K562 (cell line): ENCODE measurements around the gene SH2D7. TPM values are rescaled to one million over a fixed set of nuclear protein-coding genes. Genes with fewer than 3 reads are reported as not detected.

Experiments
- ATF1 ChIP-seq, 2 experiments: fragments of 450-650 bp in 1 of 2; IDR thresholded peaks; 2 replicates each; pipeline ENCODE4 v1.6.1; 2016; ENCODE audit warnings: missing compliant biosample characterization in 1 of 2, missing genetic modification characterization in 1 of 2
- ETV6 ChIP-seq, 3 experiments: fragments of 150-350 bp in 1 of 3; sonication (generic) in 1 of 3; formaldehyde crosslinking in 1 of 3; IDR thresholded peaks; 2 replicates each; pipeline versions ENCODE4 v1.6.1 to v1.8.0; 2014 to 2022; ENCODE audit warnings: borderline replicate concordance in 2 of 3, low read depth in 2 of 3, antibody characterized with exemption in 1 of 3, low read length in 1 of 3, mild to moderate bottlenecking in 1 of 3, missing genetic modification reagents in 1 of 3
- GABPB1 ChIP-seq: sonication (generic); formaldehyde crosslinking; IDR thresholded peaks from 2 replicates; pipeline ENCODE4 v1.8.0; 2022; ENCODE audit warnings: mild to moderate bottlenecking, missing genetic modification reagents
- GTF2A2 ChIP-seq: IDR thresholded peaks from 2 replicates; pipeline ENCODE4 v1.6.1; 2016; ENCODE audit warnings: mild to moderate bottlenecking, missing genetic modification characterization, missing compliant biosample characterization
- KDM5B ChIP-seq: fragments of 200-600 bp; sonication (generic); IDR thresholded peaks from 2 replicates; pipeline ENCODE4 v1.6.1; 2012; ENCODE audit warnings: low read depth, mild to moderate bottlenecking, moderate library complexity, low read length, control low read depth, inconsistent platforms; ENCODE audit not compliant: insufficient replicate concordance
- KLF13 ChIP-seq: fragments of 450-650 bp; IDR thresholded peaks from 2 replicates; pipeline ENCODE4 v1.6.1; 2016; ENCODE audit warnings: missing genetic modification characterization, low read depth, mild to moderate bottlenecking, missing compliant biosample characterization, moderate library complexity, borderline replicate concordance
- MAZ ChIP-seq, 2 experiments: fragments of 450-650 bp in 1 of 2; sonication (generic) in 1 of 2; formaldehyde crosslinking; IDR thresholded peaks in 1 of 2; conservative IDR thresholded peaks in 1 of 2; 2 replicates each; pipeline versions ENCODE4 v1.4.0 to v1.5.0; 2020; ENCODE audit warnings: mild to moderate bottlenecking in 1 of 2, missing genetic modification reagents in 1 of 2
- RBM34 ChIP-seq: fragments of 200-400 bp; formaldehyde crosslinking; IDR thresholded peaks from 2 replicates; pipeline ENCODE4 v1.6.1; 2018; ENCODE audit warnings: low read length, borderline replicate concordance; ENCODE audit not compliant: insufficient read depth
- SP2 ChIP-seq: IDR thresholded peaks from 2 replicates; pipeline ENCODE4 v1.6.1; 2011; ENCODE audit warnings: mild to moderate bottlenecking, low read depth, low read length, moderate library complexity; ENCODE audit not compliant: poor library complexity, severe bottlenecking; ENCODE audit errors: extremely low read depth
- SRF ChIP-seq, 2 experiments: fragments of 250-450, 450-650 bp in 1 of 2; sonication (Bioruptor Pico) in 1 of 2; sonication (generic) in 1 of 2; formaldehyde crosslinking; IDR thresholded peaks; 2 replicates each; pipeline versions ENCODE4 v1.5.0 to v1.5.1; 2020 to 2022; ENCODE audit warnings: mild to moderate bottlenecking in 1 of 2, missing genetic modification reagents in 1 of 2
- TFAP4 ChIP-seq: sonication (generic); formaldehyde crosslinking; IDR thresholded peaks from 2 replicates; pipeline ENCODE4 v1.8.0; 2022; ENCODE audit warnings: missing genetic modification reagents, mild to moderate bottlenecking, moderate library complexity, borderline replicate concordance
- ZNF766 ChIP-seq: fragments of 200-800 bp; sonication (Bioruptor generic); conservative IDR thresholded peaks from 2 replicates; pipeline ENCODE4 v1.6.1; 2016; ENCODE audit warnings: missing genetic modification characterization, missing compliant biosample characterization
- ZSCAN32 ChIP-seq: fragments of 450-650 bp; formaldehyde crosslinking; IDR thresholded peaks from 2 replicates; pipeline ENCODE4 v1.4.0; 2020; ENCODE audit warnings: mild to moderate bottlenecking, moderate library complexity
- polyA plus RNA-seq, 8 experiments: library from polyadenylated mRNA; depleted of rRNA in 4 of 8; stranded (reverse) in 5 of 8; unstranded in 3 of 8; fragments of >200 nt; fragmentation: Nextera tagmentation in 2 of 8; fragmentation: Illumina TruSeq in 1 of 8; extraction: Ambion mirVana in 2 of 8; extraction: Trizol in 1 of 8; gene quantifications; 2 replicates each; pipeline versions ENCODE4 v1.2.1 to v1.2.3, GENCODE V29; 2011 to 2014; ENCODE audit warnings: inconsistent platforms in 1 of 8, missing spikeins in 1 of 8
- total RNA-seq, 7 experiments: library from RNA; depleted of rRNA in 6 of 7; stranded (reverse); fragments of >200 nt in 6 of 7; fragmentation: Illumina TruSeq in 2 of 7; extraction: Trizol in 2 of 7; gene quantifications; 2 replicates each; pipeline versions ENCODE4 v1.2.1 to v1.2.3, GENCODE V29; 2011 to 2021; ENCODE audit warnings: low replicate concordance in 1 of 7
- TF ChIP-seq, protein P1 (sequence below): fragments of 450-650 bp; IDR thresholded peaks from 2 replicates; pipeline ENCODE4 v1.6.1; 2016; ENCODE audit warnings: low read depth, mild to moderate bottlenecking, moderate library complexity
- TF ChIP-seq, protein P2 (sequence below), 3 experiments: fragments of 200-800 bp in 1 of 3; fragments of 250-450 bp in 1 of 3; fragments of 450-650 bp in 1 of 3; sonication (Bioruptor Pico) in 1 of 3; sonication (Bioruptor generic) in 1 of 3; formaldehyde crosslinking in 1 of 3; IDR thresholded peaks; 2 replicates each; pipeline versions ENCODE4 v1.6.1 to v1.8.0; 2016 to 2022; ENCODE audit warnings: mild to moderate bottlenecking in 2 of 3, missing genetic modification characterization in 2 of 3, missing compliant biosample characterization in 1 of 3, moderate library complexity in 1 of 3
- TF ChIP-seq, protein P3 (sequence below): sonication (generic); formaldehyde crosslinking; IDR thresholded peaks from 2 replicates; pipeline ENCODE4 v1.8.1; 2023; ENCODE audit warnings: mild to moderate bottlenecking, missing genetic modification reagents

The SH2D7 gene
- total and polyA plus RNA-seq, 9 of the 15 experiments (the other 6 are each of a cell fraction or from before 2014, with no cell fraction given): not detected

DNA sequence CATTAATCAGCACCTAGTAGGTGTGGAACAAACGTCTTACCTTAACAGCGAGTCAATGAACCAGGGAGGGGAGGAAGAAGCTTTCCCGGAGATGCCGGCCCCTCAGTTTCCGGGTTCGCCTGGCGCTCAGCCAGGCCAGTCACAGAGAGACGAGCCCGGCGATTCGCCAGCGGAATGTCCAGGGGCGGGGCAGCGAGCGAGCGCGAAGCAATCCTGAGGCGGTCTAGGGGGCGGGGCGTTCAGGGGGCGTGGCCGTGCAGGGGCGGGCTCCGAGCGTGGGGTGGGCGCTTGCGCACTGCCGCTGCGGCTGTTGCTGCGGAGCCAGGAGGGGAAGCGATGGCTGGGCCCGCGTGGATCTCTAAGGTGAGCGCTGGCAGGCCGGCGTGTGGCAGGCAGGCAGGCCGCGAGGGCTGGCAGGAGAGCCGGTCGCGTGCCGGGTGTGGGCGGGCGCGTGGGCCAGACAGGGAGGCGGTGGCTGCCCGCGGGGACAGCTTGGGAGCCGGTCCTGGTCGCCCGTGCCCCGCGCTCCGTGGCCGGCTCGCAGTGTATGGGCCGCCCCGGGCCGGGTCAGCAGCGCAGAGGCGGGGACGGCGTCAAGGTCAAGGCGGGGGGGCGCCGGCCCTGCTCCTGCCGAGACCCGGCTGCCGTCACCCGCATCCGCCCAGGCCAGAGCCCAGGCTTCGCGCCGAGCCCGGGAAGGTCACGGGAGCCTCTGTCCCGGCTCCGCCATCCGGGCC, 56.9 kb downstream of the SH2D7 start, which contains the start of gene IDH3A (continued):
- no peak for TF ChIP-seq RBM34
- TF ChIP-seq KLF13: no peak
- TF ChIP-seq TFAP4: peak; percentile 17; the same call in 1 of the 2 replicates
- TF ChIP-seq ATF1 (CRISPR knock-in tag; IDR thresholded peaks at IDR 0.05): no peak
- peak; percentile 4; the same call in 1 of the 2 replicates for TF ChIP-seq ATF1 (tag; IDR thresholded peaks at IDR 0.05)
- 0 out of 2 replicates have a peak, but pooled peaks have one; percentile 28 for TF ChIP-seq ZNF766 (CRISPR knock-in tag)
- 0 out of 4 replicates have a peak, but pooled peaks have one; percentile 22 to 52 for TF ChIP-seq MAZ (CRISPR knock-in tag; conservative IDR thresholded peaks at IDR 0.05 in 1 of 2, IDR thresholded peaks at IDR 0.05 in 1 of 2)
- TF ChIP-seq GABPB1: peak; percentile 79; the same call in 1 of the 2 replicates
- peak; percentile 14 for TF ChIP-seq SP2
- peak in 1 of 2 experiments; percentile 59; a peak in 2 of 4 replicates for TF ChIP-seq ETV6 (IDR thresholded peaks at IDR 0.05; ENCODE audit: borderline replicate concordance in 1 of 2, low read depth in 2 of 2, low read length in 1 of 2)
- 0 out of 2 replicates have a peak, but pooled peaks have one; percentile 41 for TF ChIP-seq ETV6 (CRISPR knock-in tag; IDR thresholded peaks at IDR 0.05; ENCODE audit: borderline replicate concordance)
- TF ChIP-seq KDM5B: peak; percentile 63
- TF ChIP-seq, protein P1, sequence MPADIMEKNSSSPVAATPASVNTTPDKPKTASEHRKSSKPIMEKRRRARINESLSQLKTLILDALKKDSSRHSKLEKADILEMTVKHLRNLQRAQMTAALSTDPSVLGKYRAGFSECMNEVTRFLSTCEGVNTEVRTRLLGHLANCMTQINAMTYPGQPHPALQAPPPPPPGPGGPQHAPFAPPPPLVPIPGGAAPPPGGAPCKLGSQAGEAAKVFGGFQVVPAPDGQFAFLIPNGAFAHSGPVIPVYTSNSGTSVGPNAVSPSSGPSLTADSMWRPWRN: no peak
- TF ChIP-seq ZSCAN32: no peak
- TF ChIP-seq, protein P2, sequence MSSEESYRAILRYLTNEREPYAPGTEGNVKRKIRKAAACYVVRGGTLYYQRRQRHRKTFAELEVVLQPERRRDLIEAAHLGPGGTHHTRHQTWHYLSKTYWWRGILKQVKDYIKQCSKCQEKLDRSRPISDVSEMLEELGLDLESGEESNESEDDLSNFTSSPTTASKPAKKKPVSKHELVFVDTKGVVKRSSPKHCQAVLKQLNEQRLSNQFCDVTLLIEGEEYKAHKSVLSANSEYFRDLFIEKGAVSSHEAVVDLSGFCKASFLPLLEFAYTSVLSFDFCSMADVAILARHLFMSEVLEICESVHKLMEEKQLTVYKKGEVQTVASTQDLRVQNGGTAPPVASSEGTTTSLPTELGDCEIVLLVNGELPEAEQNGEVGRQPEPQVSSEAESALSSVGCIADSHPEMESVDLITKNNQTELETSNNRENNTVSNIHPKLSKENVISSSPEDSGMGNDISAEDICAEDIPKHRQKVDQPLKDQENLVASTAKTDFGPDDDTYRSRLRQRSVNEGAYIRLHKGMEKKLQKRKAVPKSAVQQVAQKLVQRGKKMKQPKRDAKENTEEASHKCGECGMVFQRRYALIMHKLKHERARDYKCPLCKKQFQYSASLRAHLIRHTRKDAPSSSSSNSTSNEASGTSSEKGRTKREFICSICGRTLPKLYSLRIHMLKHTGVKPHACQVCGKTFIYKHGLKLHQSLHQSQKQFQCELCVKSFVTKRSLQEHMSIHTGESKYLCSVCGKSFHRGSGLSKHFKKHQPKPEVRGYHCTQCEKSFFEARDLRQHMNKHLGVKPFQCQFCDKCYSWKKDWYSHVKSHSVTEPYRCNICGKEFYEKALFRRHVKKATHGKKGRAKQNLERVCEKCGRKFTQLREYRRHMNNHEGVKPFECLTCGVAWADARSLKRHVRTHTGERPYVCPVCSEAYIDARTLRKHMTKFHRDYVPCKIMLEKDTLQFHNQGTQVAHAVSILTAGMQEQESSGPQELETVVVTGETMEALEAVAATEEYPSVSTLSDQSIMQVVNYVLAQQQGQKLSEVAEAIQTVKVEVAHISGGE (CRISPR knock-in tag; IDR thresholded peaks at IDR 0.05): peak in 1 of 3 experiments; percentile 47; a peak in 1 of 6 replicates
- TF ChIP-seq, protein P3, sequence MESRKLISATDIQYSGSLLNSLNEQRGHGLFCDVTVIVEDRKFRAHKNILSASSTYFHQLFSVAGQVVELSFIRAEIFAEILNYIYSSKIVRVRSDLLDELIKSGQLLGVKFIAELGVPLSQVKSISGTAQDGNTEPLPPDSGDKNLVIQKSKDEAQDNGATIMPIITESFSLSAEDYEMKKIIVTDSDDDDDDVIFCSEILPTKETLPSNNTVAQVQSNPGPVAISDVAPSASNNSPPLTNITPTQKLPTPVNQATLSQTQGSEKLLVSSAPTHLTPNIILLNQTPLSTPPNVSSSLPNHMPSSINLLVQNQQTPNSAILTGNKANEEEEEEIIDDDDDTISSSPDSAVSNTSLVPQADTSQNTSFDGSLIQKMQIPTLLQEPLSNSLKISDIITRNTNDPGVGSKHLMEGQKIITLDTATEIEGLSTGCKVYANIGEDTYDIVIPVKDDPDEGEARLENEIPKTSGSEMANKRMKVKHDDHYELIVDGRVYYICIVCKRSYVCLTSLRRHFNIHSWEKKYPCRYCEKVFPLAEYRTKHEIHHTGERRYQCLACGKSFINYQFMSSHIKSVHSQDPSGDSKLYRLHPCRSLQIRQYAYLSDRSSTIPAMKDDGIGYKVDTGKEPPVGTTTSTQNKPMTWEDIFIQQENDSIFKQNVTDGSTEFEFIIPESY (CRISPR knock-in tag): 0 out of 2 replicates have a peak, but pooled peaks have one; percentile 30
- TF ChIP-seq SRF (CRISPR knock-in tag; IDR thresholded peaks at IDR 0.05): peak in 1 of 2 experiments; percentile 79; a peak in 1 of 4 replicates
- TF ChIP-seq GTF2A2: no peak
